RKO (cell line): Measurements from ENCODE around the gene NEB.
A peak's percentile ranks its signal among the peaks of the same experiment; 100 is the strongest.

Source experiments
- DNase-seq: peaks from one replicate; pipeline ENCODE4 v3.0.0-alpha.2; 2016; ENCODE audit warnings: low spot score

Gene NEB

DNA sequence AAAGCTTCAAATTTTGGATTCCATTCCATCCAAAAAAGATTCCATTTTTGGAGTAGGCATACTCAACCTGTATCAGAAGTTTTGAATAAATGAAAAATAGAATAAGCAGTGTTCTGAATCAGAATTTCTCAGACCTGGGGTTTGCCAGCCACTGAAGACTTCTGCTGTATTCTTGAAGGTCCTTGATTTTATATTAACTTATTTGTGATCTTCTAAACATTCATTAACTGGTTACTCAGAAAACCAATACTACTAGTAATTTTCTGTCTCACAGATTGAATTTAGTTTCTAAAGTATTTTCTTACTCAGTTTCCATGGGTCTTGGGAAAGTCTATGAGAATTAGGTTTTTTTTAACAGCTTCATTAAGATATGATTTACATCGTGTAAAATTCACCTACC, 263.7 kb downstream of the NEB start:
- no peak for DNase-seq

DNA sequence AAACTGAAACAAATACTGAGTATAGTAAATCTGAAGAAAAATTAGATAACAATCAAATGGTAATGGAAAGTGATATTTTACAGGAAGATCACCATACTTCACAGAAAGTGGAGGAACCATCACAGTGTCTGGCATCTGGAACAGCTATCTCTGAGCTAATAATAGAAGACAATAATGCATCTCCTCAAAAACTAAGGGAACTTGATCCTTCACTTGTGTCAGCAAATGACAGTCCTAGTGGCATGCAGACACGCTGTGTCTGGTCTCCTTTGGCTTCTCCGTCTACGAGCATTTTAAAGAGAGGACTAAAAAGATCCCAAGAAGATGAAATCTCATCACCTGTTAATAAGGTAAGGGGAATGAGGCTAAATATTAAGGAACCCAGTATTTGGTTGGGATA, 268.5 kb downstream of the NEB start:
- no peak for DNase-seq

GRCh38 chr2:151459358-151459757, 274.9 kb downstream of the NEB start:
- DNase-seq, result no peak

DNA sequence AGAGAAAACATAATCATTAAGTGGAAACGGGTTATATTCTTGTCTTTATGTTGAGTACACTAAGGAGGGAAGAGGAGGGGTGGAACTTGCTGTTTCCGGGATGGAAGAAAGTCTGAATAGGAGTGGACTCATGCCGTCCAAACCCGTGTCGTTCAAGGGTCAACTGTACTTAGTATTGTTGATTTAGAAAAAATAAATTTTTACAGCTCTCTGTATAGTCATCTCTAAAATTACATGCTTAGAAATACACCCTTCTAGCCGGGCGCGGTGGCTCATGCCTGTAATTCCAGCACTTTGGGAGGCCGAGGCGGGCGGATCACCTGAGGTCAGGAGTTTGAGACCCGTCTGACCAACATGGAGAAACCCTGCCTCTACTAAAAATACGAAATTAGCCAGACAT, 295.1 kb downstream of the NEB start:
- no peak for DNase-seq

GRCh38 chr2:151438506-151438905, 295.8 kb downstream of the NEB start:
- DNase-seq, result no peak

- DNase-seq, result peak; percentile 55
These were observed 296.6 kb downstream of the NEB start for GRCh38 chr2:151437630-151438029.
